NCI-H1694 (cell line): ENCODE data around the gene TRMT2A.

Source experiments
- DNase-seq: peaks from one replicate; lab custom pipeline; 2025; lab: John Stamatoyannopoulos, UW

Gene TRMT2A

DNA sequence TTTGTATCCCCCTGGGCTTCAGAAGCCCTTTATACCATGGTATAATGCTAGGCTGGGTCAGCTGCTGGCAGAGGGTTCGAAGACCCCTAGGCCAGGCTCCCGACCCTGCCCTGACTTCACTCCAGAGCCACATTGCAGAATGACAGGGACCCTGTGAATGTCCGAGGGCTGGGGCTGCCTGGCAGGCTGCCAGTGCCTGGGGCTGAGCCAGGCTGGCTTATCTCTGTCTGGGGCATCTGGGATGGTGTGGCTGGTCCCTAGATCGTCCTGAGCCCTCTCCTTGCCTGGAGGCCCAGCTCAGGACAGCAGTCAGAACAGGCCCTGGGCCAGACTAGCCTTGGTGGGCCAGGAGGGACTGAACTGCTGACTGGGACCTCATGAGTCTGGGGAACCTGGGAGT is 18.2 kb upstream of the TRMT2A start:
- DNase-seq: no peak

DNA sequence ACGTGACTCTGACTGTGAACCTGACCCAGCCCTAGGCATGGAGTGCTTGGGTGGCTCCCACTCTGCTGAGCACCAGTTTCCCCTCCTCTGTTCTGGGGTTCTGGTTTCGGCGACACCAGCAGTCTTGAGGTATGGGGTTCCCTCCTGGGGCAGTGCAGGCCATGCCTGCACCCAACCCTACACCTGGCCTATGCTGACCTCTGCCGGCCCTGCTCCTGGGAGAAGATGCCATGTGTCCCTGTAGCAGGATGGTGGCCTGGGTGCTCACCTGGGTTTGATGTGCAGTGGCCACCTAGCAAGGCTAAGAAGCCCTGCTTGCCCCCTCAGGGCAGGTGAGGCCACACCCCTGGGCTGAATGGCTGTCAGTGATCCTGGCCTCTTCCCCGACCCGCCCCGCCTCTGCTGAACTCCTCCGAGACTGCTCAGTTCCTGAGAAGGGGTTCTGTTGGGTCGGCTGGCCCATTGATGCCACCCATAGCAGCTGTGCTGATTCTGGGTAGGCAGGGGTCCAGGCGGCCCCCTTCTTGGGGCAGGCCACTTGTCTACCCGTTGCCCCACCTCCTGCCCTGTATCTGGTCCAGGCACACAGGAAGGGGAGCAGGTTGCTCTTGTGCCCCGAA is 17.0 kb upstream of the TRMT2A start:
- DNase-seq: no peak

DNA sequence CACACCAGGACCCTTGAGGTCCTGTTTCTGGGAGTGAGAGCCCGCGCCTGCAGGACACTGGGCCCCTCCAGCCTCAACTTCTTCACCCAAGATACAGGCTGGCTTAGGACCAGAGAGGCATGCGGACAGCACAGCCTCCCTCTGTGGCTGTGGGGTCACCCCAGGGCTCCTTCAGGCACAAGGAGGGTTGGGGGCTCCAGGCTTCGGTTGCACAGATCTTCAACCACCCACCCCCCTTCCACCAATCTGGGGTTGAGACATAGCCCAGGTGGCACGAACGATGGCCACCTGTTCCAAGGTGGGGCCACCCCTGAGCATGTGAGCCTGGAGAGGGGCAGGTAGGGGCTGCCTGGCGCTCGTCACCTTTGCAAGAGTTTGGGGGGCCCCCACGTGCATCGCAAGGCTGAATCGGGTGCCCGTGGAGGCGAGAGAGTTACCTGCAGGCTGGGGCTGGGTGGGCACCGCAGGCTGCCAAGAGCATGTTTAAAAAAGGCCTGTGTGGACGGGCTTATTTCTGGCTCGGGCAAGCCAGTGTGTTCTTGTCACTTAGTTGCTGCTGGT is 15.7 kb upstream of the TRMT2A start:
- no peak for DNase-seq

- no peak for DNase-seq
Measured at GRCh38 chr22:20131859-20132685, 15.0 kb upstream of the TRMT2A start.

DNA sequence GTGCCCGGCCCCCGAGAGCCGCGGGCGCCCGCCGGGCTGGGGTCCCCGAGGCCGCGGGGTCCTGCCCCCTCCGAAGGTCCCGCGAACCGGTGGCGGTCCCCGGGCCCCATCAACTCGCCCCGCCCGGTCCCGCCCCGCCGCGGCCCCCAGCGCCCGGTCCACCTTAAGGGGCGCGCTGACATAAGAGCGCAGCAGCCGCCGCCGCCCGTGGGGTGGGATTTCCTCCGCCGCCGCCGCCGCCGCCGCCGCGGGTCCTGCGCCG is 14.5 kb upstream of the TRMT2A start, which contains the start of gene ZDHHC8:
TSS of gene ZDHHC8 (plus strand) at position 208 of the 262 bp plus-strand sequence. CDS start 144 bp downstream, outside the sequence.
- no peak for DNase-seq

DNA sequence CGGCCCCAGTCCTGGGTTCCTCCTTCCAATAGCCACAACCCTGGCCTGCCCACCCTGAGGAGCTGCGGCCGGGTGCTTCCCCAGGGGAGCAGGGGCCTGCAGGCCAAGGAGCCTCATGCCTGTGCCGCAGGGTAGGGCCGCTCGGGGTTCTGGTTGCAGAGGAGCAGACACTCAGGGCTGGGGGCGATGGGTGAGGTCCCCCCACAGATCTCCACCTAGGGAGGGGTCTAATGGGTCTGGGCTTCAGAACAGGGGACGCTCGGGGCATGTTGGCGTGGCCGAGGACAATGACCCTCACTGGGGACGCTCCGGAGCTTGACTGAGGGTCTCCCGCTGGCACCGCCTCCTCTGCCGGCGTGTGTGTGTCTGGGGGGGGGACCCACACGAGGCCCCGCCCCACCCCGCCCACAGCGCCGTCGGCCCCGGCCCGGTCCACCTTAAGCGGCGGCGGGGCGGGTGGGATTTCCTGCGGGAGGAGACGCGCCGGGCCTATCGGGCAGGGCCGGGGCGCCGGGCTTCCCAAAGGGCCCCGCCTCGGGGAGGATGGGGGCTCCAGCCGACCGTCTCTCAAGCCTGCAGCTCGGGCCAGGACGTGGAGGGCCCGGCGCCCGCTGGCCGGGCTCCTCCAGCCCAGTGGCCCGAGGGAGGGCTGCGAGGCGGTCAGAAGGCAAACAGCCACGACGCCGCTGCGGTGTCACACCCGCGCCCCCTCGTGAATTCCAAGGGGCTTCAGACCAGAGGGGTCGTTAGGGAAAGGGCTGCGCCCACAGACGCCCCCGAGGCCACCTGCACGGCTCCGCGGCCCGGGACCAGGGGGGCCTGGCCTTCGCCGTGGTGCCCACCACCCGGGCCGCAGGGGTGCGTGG is 13.9 kb upstream of the TRMT2A start:
- DNase-seq: no peak

GRCh38 chr22:20130319-20130718 is 13.3 kb upstream of the TRMT2A start:
- no peak for DNase-seq

- DNase-seq: no peak
Measured at GRCh38 chr22:20129747-20130014, 12.7 kb upstream of the TRMT2A start.

DNA sequence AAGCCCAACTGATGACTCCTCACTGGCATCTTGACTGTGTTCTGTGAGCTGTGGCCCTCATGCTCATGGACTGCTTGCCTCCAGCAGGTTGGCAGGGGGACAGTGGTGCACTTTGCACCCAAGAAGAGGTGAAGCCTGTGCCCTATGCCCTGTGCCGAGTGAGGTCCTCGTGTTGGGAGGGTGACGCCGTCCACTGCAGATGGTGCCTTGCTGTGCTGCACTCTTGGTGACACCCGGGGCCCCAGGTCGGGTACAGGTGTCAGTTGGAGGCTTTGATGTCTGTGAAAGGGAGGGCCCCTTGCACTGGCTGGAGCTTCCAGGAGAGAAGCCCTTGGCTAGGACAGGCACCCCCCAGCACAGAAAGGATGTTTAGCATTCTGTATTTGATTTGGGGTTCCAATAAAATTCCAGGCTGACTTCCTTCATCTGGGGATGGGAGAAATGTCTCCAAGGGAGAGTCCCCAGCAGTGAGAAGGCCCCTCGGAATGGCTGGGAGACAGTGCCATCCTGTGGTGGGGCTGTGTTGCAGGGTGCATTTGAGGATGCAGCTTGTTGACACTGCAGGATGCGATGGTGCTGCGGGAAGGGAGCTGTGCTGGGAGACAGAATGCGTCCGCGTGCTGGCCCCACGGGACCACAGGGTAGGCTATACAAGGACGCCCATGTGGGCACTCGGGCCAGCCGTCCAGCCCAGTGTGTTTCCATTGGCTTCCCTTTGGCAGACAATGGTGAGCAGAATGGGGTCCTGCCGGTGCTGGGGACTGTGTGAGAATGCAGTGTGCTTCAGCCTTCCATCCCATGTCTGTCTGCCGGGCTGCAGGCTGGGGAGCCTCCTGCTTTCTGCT is 12.1 kb upstream of the TRMT2A start:
- DNase-seq: peak; percentile 25

- no peak for DNase-seq
Measured at GRCh38 chr22:20128619-20128901, 11.5 kb upstream of the TRMT2A start.

DNA sequence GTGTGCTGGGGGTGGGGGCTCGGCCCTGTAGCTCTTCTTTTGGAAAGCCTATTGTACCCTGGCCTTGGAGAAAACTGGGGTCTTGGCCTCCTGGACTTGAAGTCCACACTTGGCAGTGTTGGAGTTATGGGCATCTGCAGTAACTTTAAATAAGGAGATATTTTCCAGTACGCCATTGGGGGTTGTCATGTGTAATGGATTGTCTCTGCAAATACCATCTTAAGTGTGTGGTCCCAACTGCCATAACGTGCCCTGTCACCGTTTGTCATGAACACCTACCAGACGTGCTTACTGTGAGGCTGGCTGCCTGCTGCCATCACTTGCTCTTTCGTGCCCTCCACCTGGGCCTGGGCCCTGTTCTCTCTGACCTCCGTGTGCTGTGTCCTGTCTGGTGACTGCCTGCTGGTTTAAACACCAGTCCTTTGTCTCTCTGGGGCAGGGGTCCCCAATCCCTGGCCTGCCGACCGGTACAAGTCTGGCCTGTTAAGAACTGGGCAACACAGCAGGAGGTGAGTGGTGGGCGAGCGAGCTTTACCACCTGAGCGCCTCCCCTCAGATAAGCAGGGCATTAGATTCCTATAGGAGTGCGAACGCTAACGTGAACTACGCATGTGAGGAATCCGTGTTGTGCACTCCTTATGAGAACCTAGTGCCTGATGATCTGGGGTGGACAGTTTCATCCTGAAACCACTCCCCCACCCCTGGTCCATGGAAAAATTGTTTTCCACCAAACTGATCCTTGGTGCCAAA is 11.0 kb upstream of the TRMT2A start:
- DNase-seq: no peak

- DNase-seq: no peak
Measured at GRCh38 chr22:20127318-20127868, 10.4 kb upstream of the TRMT2A start.

DNA sequence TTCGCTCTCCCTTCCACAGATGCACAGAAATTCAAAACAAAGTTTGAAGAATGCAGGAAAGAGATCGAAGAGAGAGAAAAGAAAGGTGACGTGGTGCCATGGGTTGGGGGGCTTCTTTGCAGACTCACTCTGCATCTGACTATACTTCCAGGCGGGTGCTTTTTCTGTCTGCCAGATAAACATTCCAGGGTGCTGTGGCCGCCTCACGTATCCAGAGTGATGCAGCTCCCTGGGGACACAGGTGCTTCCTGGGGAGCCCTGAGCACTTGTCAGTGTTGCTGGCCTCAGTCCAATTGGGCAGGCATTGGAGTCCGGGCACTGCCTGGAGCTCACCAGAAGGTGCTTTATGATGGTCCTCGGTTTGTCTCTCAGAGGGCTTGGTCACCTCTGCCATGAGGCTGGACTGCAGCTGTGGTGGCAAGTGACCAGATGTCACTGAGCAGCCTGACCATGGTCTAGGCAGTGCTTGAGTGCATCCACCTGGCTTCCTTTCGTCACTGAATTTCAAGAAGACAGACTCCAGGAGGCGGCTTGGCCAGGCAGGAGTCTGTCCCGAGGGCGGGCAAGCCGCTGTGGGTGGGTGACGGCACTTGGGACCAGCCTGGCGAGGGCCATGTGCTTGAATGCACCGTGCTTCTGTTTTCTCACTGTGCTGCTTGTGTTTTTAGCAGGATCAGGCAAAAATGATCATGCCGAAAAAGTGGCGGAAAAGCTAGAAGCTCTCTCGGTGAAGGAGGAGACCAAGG is 9.4 kb upstream of the TRMT2A start:
- no peak for DNase-seq

DNA sequence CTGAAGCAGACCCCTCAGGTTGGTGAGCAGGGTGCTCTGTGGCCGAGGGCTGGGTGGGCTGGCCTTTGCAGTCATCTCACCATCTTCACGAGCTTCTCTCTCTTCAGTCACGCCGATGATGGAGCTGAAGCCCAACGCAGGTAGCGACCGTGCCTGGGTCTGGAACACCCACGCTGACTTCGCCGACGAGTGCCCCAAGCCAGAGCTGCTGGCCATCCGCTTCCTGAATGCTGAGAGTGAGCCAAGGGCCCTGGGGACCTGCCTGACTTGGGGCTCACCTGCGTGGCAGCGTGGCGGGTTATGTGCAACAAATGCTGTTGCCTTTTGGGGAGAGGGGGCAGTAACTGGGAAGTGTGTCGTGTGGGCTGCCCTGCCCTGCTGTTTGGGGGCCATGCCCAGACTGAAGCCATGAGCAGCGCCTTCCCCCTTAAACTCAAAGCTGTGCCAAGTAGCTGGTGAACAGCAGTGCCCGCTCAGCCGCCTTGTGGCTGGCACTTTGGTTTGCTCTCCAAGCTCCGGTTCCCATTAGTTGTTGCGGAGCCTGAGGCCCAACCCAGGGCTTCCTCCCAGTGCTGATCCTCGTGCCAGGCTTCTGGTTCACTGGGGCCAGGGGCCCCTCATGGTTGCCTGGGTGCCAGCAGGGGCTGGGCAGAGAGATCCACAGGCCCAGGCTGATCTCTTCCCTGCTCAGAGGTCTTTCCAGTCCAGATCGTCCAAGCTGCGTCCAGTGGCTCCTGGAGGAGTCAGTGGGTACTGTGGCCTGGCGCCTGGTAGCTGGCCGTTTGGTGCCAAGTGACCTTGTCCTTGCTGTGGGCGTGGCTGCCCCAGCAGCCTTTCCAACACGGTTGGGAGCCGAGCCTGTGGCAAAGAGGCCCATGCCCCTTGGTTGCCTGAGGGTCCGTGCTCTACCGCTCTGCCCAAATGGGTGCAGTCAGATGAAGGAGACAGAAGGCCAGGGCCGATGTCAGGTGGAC is 8.5 kb upstream of the TRMT2A start:
- DNase-seq: no peak

DNA sequence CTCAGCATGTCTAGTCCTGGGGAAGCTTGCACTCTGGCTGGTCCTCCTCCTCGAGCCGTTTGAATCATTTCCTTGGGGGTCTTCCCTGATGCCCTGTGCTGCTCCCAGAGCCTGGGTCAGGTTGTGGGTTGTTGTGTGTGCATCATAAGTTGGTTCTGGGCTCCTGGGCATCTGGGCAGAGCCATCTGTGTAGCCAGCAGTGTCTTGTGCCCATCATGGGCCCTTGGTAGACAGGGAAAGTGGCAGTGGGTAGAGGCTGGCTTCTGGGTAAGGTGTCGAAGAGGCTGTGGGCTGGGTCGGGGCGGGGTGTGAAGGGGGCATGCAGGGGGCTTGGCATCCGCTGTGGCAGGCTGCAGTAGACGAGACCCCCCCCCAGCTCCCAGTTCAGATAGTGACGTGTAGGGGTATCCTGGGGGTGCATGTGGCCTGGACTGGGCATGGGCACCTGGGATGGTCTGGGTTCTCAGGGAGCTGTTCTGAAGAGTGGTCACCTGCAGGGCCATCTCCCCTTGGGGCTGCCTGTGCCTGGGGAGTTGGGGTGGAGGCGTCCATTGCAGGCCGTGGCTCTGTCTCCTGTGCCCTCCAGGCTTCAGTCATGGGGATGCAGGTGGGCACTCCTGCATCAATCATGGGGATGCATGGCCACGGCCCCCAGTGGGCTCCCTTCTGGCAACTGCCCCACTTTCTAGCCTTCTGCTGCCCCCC is 7.2 kb upstream of the TRMT2A start:
- DNase-seq: no peak

- DNase-seq: no peak
Measured at GRCh38 chr22:20123366-20124082, 6.5 kb upstream of the TRMT2A start.

GRCh38 chr22:20121856-20122415 is 4.9 kb upstream of the TRMT2A start:
- DNase-seq: no peak
